HG02885 (cell line): ENCODE measurements around the gene NFATC1.

Source experiments
- ATAC-seq: cut with Tn5 transposase; IDR thresholded peaks from one replicate; pipeline ENCODE4 v1.9.1; 2021; ENCODE audit warnings: mild to moderate bottlenecking; ENCODE audit not compliant: unreplicated experiment, poor library complexity

The NFATC1 gene

GRCh38 chr18:79574938-79575525 lies 179.3 kb downstream of the NFATC1 start:
- ATAC-seq, result no peak

GRCh38 chr18:79575891-79576685 lies 180.4 kb downstream of the NFATC1 start:
- no peak for ATAC-seq

GRCh38 chr18:79576686-79577351 lies 181.1 kb downstream of the NFATC1 start:
- no peak for ATAC-seq

DNA sequence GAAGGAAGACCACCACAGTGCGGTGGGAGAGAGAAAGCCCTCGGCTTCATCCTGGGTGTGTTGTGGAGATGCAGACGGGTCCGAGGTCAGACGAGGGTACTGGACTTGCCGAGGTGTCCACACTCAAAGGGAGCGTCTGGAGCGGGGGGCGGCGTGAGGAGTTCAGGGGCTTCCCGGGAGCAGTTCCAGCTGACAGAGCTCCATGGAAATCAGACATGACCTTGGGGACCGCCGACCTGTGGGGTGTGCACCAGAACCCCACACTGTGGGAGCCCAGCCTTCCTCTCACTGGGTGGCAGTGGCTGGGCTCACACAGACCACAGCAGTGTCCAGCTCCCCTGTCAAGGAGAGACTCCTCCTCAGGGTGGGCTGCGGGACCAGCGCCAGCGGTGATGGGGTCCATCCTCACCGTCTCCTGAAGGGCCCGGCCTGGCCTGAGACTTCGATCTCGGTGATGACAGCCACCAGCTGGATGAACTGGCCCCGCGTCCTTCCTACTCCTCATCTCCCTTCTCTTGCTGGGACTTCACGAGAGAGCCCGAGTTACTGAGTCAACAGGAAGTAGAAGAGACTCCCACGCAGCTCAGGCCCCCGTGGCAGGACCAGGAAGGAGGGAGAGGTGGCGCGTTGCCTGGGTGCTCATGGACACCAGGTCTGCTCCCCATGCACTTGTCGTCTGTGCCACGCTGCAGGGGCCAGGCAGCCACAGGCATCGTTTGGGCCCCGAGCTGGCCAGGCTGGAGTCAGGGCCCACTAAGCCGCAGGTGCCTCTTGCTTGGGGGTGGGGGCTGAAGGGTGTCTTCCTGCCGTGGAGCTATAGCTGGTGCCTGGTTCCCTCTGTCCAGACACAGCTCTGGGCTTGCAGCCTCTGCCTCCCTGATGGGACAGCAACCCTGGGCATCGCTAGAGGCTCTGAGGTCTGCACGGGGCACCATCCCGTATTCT lies 182.0 kb downstream of the NFATC1 start:
- ATAC-seq, result no peak

- ATAC-seq, result no peak
These were observed 182.9 kb downstream of the NFATC1 start for GRCh38 chr18:79578396-79579260.
